ENCODE data around the gene AEBP1.

DNA sequence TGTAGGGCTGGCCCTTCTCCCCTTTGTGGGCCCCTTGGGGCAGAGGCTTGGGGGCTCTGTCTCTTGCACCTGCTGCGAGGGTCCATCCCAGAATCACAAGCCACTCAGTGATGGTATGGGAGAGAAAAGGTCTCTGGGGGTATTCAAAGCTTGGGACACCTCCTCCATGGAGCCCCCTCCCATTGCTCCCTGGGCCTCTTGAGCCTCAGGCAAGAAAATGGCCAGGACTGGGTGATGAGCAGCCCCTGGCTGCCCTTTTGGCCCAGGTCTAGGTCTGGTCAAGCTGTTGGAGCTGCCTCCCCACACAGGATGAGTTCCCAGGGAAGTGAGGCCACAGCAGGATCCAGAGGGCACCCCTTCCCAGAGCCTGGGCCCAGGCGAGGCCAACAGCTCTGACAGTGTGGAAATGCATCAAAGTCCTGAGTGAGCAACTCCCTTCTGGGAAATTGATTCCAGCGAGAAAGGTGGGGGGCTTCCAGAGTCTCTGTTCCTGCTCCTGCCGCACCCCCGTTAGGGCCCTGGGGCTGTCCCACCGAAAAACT, 40.4 kb downstream of the AEBP1 start:
- TF ChIP-seq, protein P1, sequence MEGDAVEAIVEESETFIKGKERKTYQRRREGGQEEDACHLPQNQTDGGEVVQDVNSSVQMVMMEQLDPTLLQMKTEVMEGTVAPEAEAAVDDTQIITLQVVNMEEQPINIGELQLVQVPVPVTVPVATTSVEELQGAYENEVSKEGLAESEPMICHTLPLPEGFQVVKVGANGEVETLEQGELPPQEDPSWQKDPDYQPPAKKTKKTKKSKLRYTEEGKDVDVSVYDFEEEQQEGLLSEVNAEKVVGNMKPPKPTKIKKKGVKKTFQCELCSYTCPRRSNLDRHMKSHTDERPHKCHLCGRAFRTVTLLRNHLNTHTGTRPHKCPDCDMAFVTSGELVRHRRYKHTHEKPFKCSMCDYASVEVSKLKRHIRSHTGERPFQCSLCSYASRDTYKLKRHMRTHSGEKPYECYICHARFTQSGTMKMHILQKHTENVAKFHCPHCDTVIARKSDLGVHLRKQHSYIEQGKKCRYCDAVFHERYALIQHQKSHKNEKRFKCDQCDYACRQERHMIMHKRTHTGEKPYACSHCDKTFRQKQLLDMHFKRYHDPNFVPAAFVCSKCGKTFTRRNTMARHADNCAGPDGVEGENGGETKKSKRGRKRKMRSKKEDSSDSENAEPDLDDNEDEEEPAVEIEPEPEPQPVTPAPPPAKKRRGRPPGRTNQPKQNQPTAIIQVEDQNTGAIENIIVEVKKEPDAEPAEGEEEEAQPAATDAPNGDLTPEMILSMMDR (IDR thresholded peaks at IDR 0.05), result no peak
- no peak for TF ChIP-seq FOXJ3 (CRISPR knock-in tag; IDR thresholded peaks at IDR 0.05; ENCODE audit: borderline replicate concordance)
- no peak for TF ChIP-seq MXD4 (CRISPR knock-in tag; IDR thresholded peaks at IDR 0.05; ENCODE audit: borderline replicate concordance)
- TF ChIP-seq, protein P2, sequence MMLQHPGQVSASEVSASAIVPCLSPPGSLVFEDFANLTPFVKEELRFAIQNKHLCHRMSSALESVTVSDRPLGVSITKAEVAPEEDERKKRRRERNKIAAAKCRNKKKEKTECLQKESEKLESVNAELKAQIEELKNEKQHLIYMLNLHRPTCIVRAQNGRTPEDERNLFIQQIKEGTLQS (CRISPR knock-in tag; conservative IDR thresholded peaks at IDR 0.05), result no peak
- no peak for TF ChIP-seq TP53 (CRISPR knock-in tag; IDR thresholded peaks at IDR 0.05)
- TF ChIP-seq, protein P3, sequence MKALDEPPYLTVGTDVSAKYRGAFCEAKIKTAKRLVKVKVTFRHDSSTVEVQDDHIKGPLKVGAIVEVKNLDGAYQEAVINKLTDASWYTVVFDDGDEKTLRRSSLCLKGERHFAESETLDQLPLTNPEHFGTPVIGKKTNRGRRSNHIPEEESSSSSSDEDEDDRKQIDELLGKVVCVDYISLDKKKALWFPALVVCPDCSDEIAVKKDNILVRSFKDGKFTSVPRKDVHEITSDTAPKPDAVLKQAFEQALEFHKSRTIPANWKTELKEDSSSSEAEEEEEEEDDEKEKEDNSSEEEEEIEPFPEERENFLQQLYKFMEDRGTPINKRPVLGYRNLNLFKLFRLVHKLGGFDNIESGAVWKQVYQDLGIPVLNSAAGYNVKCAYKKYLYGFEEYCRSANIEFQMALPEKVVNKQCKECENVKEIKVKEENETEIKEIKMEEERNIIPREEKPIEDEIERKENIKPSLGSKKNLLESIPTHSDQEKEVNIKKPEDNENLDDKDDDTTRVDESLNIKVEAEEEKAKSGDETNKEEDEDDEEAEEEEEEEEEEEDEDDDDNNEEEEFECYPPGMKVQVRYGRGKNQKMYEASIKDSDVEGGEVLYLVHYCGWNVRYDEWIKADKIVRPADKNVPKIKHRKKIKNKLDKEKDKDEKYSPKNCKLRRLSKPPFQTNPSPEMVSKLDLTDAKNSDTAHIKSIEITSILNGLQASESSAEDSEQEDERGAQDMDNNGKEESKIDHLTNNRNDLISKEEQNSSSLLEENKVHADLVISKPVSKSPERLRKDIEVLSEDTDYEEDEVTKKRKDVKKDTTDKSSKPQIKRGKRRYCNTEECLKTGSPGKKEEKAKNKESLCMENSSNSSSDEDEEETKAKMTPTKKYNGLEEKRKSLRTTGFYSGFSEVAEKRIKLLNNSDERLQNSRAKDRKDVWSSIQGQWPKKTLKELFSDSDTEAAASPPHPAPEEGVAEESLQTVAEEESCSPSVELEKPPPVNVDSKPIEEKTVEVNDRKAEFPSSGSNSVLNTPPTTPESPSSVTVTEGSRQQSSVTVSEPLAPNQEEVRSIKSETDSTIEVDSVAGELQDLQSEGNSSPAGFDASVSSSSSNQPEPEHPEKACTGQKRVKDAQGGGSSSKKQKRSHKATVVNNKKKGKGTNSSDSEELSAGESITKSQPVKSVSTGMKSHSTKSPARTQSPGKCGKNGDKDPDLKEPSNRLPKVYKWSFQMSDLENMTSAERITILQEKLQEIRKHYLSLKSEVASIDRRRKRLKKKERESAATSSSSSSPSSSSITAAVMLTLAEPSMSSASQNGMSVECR (CRISPR knock-in tag; IDR thresholded peaks at IDR 0.05; ENCODE audit: borderline replicate concordance), result no peak

Data from WTC11 (cell line).